Effector memory CD8-positive, alpha-beta T cell (primary cell): Measurements from ENCODE around the gene WDR20.

ENCODE experiments used
- ATAC-seq: fragments of 150-1000 bp; cut with Tn5 transposase; replicated peaks from 2 replicates; pipeline ENCODE4 v1.10.0; 2021; ENCODE audit warnings: mild to moderate bottlenecking, moderate library complexity
- DNase-seq, 3 experiments: peaks; one replicate each; pipeline ENCODE4 v3.0.0; 2021
- H3K27ac Mint-ChIP-seq, 2 donors: one replicate each; pipeline ENCODE4 v1.8.0; 2022; ENCODE audit warnings: mild to moderate bottlenecking in 2 of 2, mixed read lengths in 2 of 2, moderate library complexity in 2 of 2
- H3K27me3 Mint-ChIP-seq, 2 donors: one replicate each; pipeline ENCODE4 v1.8.0; 2022; ENCODE audit warnings: mixed read lengths in 2 of 2
- H3K36me3 Mint-ChIP-seq: one replicate; pipeline ENCODE4 v1.8.0; 2022; ENCODE audit warnings: mild to moderate bottlenecking, moderate library complexity, mixed read lengths; ENCODE audit not compliant: insufficient read depth
- H3K4me1 Mint-ChIP-seq, 2 donors: one replicate each; pipeline ENCODE4 v1.8.0; 2022; ENCODE audit warnings: low read depth in 2 of 2, mixed read lengths in 2 of 2
- H3K4me3 Mint-ChIP-seq, 2 donors: one replicate each; pipeline ENCODE4 v1.8.0; 2022; ENCODE audit warnings: mild to moderate bottlenecking in 2 of 2, mixed read lengths in 2 of 2, moderate library complexity in 2 of 2
- H3K9me3 Mint-ChIP-seq, 2 donors: one replicate each; pipeline ENCODE4 v1.8.0; 2022; ENCODE audit warnings: mixed read lengths in 2 of 2

WDR20 gene

DNA sequence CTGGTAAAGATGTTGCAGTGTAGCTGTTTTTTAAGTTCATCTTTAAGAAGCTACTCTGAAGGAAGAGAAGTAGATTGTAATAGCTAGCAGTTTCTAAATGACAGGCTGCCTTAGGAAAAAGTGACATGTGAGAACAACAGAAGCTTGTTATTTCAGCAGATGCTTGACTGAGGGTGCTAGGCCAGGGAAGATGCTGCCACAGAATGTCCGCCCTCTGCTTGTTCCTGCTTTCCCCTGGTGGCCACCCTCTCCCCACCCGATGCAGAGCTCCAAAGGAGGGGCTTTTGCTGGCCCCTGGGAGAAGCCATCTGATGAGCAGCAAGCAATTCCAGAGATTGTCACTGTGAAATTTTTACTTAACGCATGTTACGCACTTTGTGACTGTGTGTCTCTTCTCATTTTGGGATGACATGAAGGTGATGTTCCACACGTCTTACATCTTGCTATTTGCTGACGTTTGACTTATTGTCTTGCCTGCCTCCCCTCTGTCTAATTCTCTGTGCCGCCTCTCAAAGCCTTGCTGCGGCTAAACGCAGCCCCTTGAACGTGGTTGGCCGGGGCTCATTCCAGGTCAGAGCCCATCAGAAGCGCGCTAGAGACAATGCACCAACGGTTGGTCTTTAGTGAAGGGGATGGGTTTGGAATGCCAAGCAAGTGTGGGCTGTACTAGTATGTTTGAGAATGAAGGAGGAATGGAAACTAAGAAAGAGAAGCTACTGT is 44.8 kb downstream of the WDR20 start:
- H3K36me3 Mint-ChIP-seq: peaks cover 9% of the 10 kb centered on the region
- ATAC-seq (no peak), DNase-seq (no peak)
- no peaks in the 10 kb centered on the region for H3K27me3 Mint-ChIP-seq
- H3K4me3 Mint-ChIP-seq: no peak overlapping the region
- peak overlapping the region in 1 of 2 donors; percentile 73 for H3K27ac Mint-ChIP-seq
- H3K4me1 Mint-ChIP-seq: peaks cover 45 to 51% of the 10 kb centered on the region in 2 donors
- H3K9me3 Mint-ChIP-seq: no peaks in the 10 kb centered on the region

- no peaks in the 10 kb centered on the region for H3K27me3 Mint-ChIP-seq
- DNase-seq: no peak
- H3K4me3 Mint-ChIP-seq: no peak overlapping the region
- H3K27ac Mint-ChIP-seq: peak overlapping the region in 1 of 2 donors; percentile 73
- H3K4me1 Mint-ChIP-seq: peaks cover 42 to 54% of the 10 kb centered on the region in 2 donors
- no peaks in the 10 kb centered on the region for H3K9me3 Mint-ChIP-seq
- no peak for ATAC-seq
- peaks cover 9% of the 10 kb centered on the region for H3K36me3 Mint-ChIP-seq
Measured at GRCh38 chr14:102185360-102185759, 45.7 kb downstream of the WDR20 start.

DNA sequence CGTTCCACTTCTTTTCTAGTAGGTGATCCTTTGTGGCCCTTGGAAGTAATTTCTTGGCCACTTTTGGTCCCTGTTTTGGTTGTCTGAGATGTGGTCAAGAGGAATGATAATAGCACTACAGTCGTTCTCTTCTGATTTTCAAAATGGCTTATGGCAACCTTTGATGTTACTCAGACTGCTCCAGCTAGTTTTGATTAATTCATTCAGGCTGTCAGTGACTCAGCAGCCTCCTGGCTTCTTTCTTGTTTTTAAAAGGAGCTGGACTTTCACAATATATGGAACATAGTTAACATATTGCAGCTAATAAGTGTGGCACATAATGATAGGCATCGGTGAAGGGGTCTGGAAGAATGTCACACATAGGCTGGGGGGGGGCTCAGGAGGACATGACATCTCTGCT is 47.3 kb downstream of the WDR20 start:
- peaks cover 40 to 55% of the 10 kb centered on the region in 2 donors for H3K4me1 Mint-ChIP-seq

DNA sequence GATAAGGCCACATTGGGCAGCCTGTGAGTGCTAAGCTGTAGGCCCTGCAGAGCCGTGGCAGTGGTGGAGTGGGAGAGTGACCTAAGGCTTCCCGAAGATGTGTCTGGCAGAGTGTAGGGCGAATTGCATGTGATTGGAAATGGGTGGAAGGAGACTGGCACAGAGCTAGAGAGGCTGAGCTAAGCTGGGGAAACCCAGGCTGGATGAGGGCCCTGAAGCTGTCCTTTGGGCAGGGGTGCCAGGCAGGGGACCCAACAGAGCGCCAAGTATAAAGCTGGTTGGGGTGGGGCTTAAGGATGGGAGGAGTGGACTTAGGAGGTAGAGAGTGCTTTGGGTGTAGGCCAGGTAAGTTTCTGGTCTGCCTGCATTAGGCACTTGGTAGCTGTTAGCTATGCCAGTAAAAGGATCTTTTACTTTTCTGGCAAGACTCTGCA is 47.9 kb downstream of the WDR20 start:
- peaks cover 6% of the 10 kb centered on the region for H3K36me3 Mint-ChIP-seq
- no peaks in the 10 kb centered on the region for H3K9me3 Mint-ChIP-seq
- H3K27ac Mint-ChIP-seq: peak overlapping the region; percentile 42 to 90
- no peaks in the 10 kb centered on the region for H3K27me3 Mint-ChIP-seq
- no peak for ATAC-seq
- no peak overlapping the region for H3K4me3 Mint-ChIP-seq
- peaks cover 40 to 58% of the 10 kb centered on the region in 2 donors for H3K4me1 Mint-ChIP-seq
- DNase-seq: no peak

More for the DNA sequence above, 47.3 kb downstream of the WDR20 start:
- no peaks in the 10 kb centered on the region for H3K27me3 Mint-ChIP-seq
- DNase-seq: no peak
- peak overlapping the region; percentile 42 to 90 for H3K27ac Mint-ChIP-seq
- H3K4me3 Mint-ChIP-seq: no peak overlapping the region
- H3K9me3 Mint-ChIP-seq: no peaks in the 10 kb centered on the region
- H3K36me3 Mint-ChIP-seq: peaks cover 6% of the 10 kb centered on the region
- ATAC-seq: no peak

DNA sequence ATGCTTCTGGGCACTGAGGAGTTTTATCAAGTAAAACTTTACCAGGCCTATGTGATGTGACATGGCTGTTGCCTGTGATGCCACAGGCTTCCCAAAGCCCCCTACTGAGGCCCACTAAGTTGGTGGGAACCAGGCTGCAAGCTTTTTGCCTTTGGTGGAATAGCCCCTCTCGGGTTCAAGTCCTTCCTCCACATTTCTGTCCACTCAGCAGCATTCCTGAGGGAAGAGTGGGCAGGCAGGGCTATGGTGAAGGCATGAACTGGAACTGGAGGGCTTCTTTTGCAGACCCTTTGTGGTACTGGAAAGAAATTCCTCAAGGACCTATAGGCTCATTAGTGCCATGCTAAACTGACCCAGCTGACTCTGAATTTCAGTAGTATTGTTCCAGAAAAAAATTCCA is 48.5 kb downstream of the WDR20 start:
- Mint-ChIP-seq H3K27ac (peak overlapping the region in 1 of 2 donors; percentile 58), H3K9me3 (no peaks in the 10 kb centered on the region), H3K4me3 (no peak overlapping the region), H3K4me1 (peaks cover 35 to 56% of the 10 kb centered on the region in 2 donors), H3K27me3 (no peaks in the 10 kb centered on the region), H3K36me3 (peaks cover 6% of the 10 kb centered on the region)
- DNase-seq (no peak), ATAC-seq (no peak)

DNA sequence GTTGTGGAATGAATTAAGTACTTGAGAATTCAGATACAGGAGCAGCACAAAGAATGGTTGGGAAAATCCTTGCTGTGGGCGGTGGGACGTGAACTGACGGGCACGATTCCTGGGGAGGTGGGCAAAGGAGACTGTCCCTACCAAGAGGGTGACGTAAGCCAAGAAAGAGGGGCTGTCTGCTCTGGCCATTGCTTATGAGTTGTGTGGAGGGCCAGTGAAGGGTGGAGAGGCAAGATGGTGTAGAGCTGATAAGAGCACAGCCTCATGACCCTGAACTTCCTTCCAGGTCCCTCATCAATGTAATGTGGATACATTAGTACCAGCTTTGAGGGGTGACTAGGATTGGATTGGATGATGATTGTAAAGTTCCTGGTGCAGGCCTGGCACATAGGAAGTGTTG is 50.2 kb downstream of the WDR20 start:
- Mint-ChIP-seq H3K27ac (peak overlapping the region; percentile 81), H3K9me3 (no peaks in the 10 kb centered on the region), H3K4me3 (no peak overlapping the region), H3K27me3 (no peaks in the 10 kb centered on the region), H3K4me1 (peaks cover 30 to 45% of the 10 kb centered on the region in 2 donors), H3K36me3 (peaks cover 8% of the 10 kb centered on the region)
- ATAC-seq (no peak), DNase-seq (no peak)

GRCh38 chr14:102192840-102193502 is 53.3 kb downstream of the WDR20 start:
- H3K4me1 Mint-ChIP-seq: peaks cover 16 to 41% of the 10 kb centered on the region in 2 donors
- ATAC-seq: no peak
- H3K9me3 Mint-ChIP-seq: no peaks in the 10 kb centered on the region
- H3K4me3 Mint-ChIP-seq: no peak overlapping the region
- H3K27ac Mint-ChIP-seq: peak overlapping the region; percentile 31
- no peaks in the 10 kb centered on the region for H3K27me3 Mint-ChIP-seq
- H3K36me3 Mint-ChIP-seq: peaks cover 22% of the 10 kb centered on the region
- no peak for DNase-seq

DNA sequence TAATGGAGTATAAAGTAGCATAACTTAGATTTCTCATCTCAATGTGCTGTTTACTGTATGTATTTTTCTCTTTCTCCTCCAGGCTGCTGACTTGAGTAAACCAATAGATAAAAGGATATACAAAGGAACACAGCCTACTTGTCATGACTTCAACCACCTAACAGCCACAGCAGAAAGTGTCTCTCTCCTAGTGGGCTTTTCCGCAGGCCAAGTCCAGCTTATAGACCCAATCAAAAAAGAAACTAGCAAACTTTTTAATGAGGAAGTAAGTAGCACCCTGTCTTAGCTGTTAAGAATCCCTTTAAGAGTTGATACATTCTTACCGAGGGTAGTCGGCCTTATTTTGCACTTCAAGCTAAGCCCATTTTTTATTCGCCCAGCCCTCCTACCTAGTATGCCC is 55.2 kb downstream of the WDR20 start:
- no peaks in the 10 kb centered on the region for H3K9me3 Mint-ChIP-seq
- peaks cover 37% of the 10 kb centered on the region for H3K36me3 Mint-ChIP-seq
- H3K4me3 Mint-ChIP-seq: no peak overlapping the region
- no peaks in the 10 kb centered on the region for H3K27me3 Mint-ChIP-seq
- no peak overlapping the region for H3K27ac Mint-ChIP-seq
- ATAC-seq (no peak), DNase-seq (no peak)
- H3K4me1 Mint-ChIP-seq: peaks cover 26 to 48% of the 10 kb centered on the region in 2 donors

GRCh38 chr14:102195446-102195845 is 55.7 kb downstream of the WDR20 start:
- Mint-ChIP-seq H3K27ac (peak overlapping the region in 1 of 2 donors; percentile 25), H3K36me3 (peaks cover 39% of the 10 kb centered on the region), H3K27me3 (no peaks in the 10 kb centered on the region), H3K4me3 (no peak overlapping the region), H3K4me1 (peaks cover 30 to 48% of the 10 kb centered on the region in 2 donors), H3K9me3 (no peaks in the 10 kb centered on the region)
- ATAC-seq: no peak
- DNase-seq: no peak

DNA sequence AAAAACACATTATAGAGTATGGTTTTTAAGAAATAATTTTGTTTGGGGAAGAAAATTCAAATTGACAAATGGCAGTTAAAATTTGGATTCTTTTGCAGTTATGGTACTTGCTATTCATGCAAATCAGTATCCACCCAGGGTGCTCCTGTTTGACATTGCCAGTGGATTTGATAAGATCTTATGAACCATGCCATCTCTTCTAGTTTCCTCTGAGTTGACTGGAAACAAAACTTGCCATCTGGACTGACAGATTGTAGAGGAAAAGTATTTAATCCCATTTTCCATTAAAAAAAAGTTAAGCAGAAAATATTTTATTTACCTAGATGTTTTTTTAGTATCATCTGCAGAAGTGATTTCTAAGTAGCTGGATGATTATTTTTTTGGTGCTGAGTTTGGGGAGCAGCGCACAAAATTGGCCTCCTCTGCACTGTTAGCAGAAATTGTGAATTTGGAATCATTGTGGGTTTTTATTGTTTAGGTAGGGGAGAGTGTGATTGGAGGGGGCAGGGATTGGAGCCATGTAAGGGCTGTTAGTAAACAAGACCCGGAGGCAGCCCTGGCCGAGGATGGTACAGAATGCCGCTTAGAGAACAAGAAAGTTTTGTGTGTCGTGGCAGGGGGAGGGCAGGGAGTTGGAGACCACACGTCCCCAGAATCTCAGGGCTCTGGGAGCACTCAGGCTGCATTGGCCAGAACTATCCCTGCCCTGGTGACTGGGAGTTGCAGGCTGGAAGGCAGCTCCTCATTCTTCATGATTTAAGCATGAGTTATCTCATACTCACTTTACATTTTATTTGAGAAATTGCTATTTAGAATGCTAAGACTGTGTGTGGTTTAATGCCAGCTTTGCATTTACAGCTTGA is 56.6 kb downstream of the WDR20 start:
- no peaks in the 10 kb centered on the region for H3K27me3 Mint-ChIP-seq
- peak overlapping the region; percentile 23 to 61 for H3K27ac Mint-ChIP-seq
- ATAC-seq (no peak), DNase-seq (no peak)
- peaks cover 34 to 51% of the 10 kb centered on the region in 2 donors for H3K4me1 Mint-ChIP-seq
- peaks cover 44% of the 10 kb centered on the region for H3K36me3 Mint-ChIP-seq
- peak overlapping the region in 1 of 2 donors; percentile 28 for H3K4me3 Mint-ChIP-seq
- H3K9me3 Mint-ChIP-seq: no peaks in the 10 kb centered on the region

DNA sequence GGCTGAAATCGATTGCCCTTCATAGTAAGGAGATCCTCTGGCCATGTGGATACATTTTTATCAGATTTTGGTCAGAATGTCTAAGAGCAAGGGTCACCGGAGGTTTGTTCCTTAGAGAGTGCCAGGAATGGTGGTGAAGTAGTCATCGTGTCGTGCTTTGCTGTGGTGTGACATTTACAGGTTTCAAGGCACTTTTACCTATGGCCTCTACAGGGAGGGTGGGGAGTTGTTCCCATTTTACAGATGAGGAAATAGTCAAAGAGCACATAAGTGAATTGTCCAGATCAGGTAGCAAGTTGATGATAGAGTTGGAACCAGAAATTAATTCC is 57.2 kb downstream of the WDR20 start:
- Mint-ChIP-seq H3K9me3 (no peaks in the 10 kb centered on the region), H3K4me3 (no peak overlapping the region), H3K36me3 (peaks cover 50% of the 10 kb centered on the region), H3K4me1 (peaks cover 37 to 52% of the 10 kb centered on the region in 2 donors), H3K27ac (peak overlapping the region; percentile 38 to 61), H3K27me3 (no peaks in the 10 kb centered on the region)
- ATAC-seq: no peak
- no peak for DNase-seq

DNA sequence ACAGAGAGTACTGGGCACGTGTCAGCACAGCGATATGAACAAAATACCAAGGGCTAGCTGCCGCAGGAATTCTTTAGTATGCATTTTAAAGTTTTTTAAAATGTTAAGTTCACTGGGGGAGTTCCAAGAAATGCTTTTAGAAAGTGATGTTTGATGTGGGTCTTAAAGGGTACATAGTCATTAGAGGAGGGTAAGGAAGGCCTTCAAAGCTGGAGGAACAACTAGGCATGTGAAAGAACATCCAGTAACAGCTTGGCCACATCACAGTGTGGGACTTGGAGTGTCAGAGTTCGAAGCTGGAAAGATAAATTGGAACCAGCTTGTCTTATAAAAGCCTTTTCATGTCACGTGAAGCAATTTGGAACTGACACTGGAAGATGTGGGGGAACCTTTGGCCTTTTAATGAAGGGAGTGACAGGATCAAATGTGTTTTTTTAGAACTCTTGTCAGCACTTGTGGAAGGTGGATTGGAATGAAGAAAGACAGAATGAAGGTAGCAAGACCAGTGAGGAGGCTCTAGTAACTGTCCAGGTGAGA is 57.7 kb downstream of the WDR20 start:
- no peak overlapping the region for H3K4me3 Mint-ChIP-seq
- DNase-seq (no peak), ATAC-seq (no peak)
- no peaks in the 10 kb centered on the region for H3K9me3 Mint-ChIP-seq
- peaks cover 50% of the 10 kb centered on the region for H3K36me3 Mint-ChIP-seq
- no peaks in the 10 kb centered on the region for H3K27me3 Mint-ChIP-seq
- peaks cover 40 to 54% of the 10 kb centered on the region in 2 donors for H3K4me1 Mint-ChIP-seq
- peak overlapping the region; percentile 38 to 61 for H3K27ac Mint-ChIP-seq

- ATAC-seq (peak; percentile 63), DNase-seq (peak in 1 of 3 experiments; percentile 8)
- peaks cover 52% of the 10 kb centered on the region for H3K36me3 Mint-ChIP-seq
- H3K4me1 Mint-ChIP-seq: peaks cover 37 to 44% of the 10 kb centered on the region in 2 donors
- no peaks in the 10 kb centered on the region for H3K9me3 Mint-ChIP-seq
- no peaks in the 10 kb centered on the region for H3K27me3 Mint-ChIP-seq
- peak overlapping the region; percentile 72 to 88 for H3K27ac Mint-ChIP-seq
- peak overlapping the region; percentile 42 to 66 for H3K4me3 Mint-ChIP-seq
Measured at GRCh38 chr14:102200690-102201352, 61.1 kb downstream of the WDR20 start.
